A204.1 (cell line): Measurements from ENCODE around the gene RGL1.

ENCODE experiments used
- FAIRE-seq: peaks from 2 replicates; lab custom pipeline; 2012; peaks lifted over from hg19 to GRCh38; lab: Jason Lieb, UNC

The RGL1 gene

GRCh38 chr1:183957216-183957830 lies 152.4 kb downstream of the RGL1 start:
- no peak for FAIRE-seq

DNA sequence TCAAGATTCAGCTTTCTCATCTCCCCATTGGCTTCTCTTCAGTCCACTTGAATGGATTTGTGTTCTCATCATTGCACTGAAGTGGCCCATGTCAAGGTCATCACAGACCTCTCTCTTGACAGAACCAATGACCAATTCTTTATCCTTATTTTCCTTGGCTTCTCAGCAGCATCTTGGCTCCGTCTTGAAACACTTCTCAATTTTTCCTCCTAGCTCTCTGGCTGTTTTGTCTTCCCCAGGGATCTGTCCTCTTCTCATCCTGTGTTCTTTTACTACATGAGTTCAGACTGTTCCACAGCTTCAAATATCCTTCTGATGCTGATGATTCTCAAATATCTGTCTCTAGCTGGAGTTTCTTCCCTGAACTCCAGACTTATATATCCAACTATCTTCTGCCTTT lies 154.0 kb downstream of the RGL1 start:
- FAIRE-seq, result no peak

DNA sequence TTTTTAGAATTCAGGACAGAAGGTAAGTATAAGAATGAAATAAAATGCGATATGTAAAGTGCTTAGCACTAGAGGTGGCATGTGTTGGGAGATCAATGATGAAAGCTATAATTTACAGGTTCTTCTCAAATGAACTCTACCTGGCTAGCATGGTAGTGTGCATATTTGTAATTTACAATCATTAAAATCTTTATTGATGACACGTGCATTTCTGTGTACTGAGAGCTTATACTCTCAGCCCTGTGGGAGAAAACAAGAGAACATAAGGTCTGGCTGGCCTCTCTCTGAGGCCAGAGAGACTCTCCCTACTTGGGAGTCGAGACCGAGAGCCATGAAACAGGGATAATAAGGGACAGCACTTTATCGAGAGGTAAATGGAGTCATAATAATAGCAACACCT lies 156.2 kb downstream of the RGL1 start:
- FAIRE-seq, result no peak

DNA sequence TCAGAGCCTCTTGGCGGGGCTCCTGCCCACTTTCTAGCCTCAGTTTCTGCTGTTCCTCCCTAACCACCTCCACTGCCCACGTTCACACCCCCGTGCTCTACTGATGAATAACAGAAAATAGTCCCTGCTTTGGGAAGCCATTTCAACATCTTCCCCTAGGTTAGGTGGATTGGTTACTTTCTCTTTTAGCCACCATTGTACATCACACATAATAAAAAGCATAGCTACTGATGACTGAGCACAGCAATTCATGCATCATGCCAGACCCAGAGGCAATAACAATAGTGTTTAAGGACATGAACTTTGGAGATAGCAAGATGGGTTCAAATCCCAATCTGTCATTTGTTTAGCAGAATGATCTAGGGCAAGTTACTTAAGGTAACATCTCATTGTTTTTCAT lies 158.0 kb downstream of the RGL1 start:
- no peak for FAIRE-seq

DNA sequence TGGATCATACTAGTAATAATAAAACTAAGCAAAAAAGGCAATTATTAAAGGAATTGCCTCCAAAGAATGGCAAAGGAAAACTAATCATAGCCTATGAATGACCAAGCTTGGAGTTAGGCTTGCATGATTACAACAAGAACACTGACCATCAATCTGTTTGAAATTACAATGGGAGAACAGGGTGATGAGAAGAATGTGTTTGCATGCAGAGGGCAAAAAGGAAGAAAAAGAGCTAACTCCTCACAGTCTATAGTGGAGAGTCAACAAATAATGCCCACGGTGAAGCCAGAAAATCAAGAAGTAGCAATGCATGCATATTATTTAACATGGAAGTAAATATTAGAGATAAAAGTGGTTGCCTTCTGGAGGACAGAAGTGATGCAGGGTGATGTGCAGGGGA lies 160.8 kb downstream of the RGL1 start:
- FAIRE-seq, result no peak

- no peak for FAIRE-seq
Measured at GRCh38 chr1:183966487-183966886, 161.6 kb downstream of the RGL1 start.

GRCh38 chr1:183967914-183968313 lies 163.0 kb downstream of the RGL1 start:
- no peak for FAIRE-seq

DNA sequence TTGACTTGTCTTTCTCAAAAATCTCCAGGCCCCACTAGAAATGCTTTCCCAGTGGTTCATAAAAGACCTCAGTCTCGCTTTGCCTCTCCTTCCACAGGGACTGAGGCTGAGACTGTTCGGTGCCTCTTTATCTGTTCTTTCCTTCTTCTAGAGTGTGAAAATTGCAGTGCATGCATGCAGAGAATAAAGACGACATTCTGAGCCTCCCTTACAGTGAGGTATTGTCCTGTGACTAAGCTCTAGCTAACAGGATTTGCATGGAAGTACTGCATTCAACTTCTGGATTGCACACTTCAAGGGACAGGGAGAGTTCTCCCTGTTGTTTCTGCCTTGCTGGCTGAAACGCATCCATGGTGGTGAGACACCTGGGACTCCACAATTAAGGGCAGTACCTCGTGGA lies 163.5 kb downstream of the RGL1 start:
- no peak for FAIRE-seq

GRCh38 chr1:183970516-183971300 lies 165.8 kb downstream of the RGL1 start:
- FAIRE-seq, result no peak

DNA sequence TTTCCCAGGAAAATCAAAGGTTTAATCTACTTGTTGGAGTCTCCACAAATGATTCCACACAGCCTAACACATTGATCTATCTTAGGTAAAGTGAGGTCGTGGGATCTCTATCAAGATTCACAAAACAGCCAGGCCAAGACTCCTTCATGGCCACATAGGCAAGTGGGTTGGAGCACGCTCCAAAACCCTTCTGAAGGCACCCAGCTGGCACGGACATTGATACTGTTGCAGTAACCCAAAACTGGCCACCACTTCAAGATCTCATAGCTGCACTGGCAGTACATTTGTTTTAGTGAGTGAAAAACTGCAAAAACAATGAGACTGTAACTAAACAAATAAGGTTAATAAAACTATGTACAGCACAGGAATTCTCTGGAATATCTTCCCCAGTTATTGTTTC lies 170.7 kb downstream of the RGL1 start:
- FAIRE-seq, result no peak

DNA sequence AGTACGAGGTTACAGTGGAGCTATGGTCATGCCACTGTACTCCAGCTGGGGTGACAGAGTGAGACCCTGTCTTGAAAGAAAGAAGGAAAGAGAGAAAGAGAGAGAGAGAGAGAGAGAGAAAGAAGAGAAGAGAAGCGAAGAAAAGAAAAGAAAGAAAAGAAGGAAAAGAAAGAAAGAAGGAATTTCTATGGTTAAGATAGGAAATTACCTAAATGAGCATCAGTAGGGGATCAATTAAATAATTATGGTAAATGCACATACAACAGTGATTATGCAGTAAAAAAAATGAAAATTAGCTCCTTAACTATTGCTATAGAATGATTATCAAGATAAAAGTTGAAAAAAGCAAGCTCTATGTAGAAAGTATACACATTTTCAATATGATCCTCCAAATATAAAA lies 172.8 kb downstream of the RGL1 start:
- no peak for FAIRE-seq
